ENCODE measurements around the gene LCP1. TPM values are rescaled to one million over a fixed set of nuclear protein-coding genes. Genes with fewer than 3 reads are reported as not detected.

The LCP1 gene, protein sequence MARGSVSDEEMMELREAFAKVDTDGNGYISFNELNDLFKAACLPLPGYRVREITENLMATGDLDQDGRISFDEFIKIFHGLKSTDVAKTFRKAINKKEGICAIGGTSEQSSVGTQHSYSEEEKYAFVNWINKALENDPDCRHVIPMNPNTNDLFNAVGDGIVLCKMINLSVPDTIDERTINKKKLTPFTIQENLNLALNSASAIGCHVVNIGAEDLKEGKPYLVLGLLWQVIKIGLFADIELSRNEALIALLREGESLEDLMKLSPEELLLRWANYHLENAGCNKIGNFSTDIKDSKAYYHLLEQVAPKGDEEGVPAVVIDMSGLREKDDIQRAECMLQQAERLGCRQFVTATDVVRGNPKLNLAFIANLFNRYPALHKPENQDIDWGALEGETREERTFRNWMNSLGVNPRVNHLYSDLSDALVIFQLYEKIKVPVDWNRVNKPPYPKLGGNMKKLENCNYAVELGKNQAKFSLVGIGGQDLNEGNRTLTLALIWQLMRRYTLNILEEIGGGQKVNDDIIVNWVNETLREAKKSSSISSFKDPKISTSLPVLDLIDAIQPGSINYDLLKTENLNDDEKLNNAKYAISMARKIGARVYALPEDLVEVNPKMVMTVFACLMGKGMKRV
- 0.33 TPM in 1 of 2 replicates, not detected in the other for total RNA-seq

DNA sequence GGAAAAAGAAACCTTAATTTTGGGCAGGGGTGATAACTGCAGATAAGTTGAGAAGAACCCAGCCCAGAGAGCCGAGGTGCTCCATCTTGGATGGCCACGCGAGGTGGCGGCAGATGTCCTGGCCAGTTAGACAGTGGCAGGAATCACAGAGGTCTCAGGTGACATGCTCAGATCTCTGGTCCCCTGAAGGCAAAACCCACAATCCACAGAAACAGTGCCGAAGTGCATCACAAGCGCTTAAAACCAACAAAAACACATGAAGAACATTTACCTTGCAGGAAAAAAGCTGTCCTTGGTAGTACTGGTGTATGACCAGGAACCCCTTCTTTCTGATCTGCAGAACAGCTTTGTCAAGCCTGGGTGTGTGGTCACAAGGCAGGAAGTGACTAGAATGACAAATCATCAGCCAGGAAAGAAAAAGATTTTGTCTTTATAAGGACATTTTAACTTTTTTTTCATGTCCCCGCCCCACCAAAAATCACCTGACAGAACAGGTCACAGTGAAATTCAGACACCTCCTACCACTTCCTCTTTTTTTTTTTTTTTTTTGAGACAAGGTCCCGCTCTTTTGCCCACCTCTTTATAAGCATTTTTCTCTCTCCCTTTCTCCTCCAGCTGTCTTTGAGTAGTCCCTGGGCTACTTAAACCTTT is at the start of gene LCP1:
Gene LCP1, minus strand, starts transcription at position 338 of the 651 bp plus-strand sequence. CDS start 22,515 bp downstream, outside the sequence.

DNA sequence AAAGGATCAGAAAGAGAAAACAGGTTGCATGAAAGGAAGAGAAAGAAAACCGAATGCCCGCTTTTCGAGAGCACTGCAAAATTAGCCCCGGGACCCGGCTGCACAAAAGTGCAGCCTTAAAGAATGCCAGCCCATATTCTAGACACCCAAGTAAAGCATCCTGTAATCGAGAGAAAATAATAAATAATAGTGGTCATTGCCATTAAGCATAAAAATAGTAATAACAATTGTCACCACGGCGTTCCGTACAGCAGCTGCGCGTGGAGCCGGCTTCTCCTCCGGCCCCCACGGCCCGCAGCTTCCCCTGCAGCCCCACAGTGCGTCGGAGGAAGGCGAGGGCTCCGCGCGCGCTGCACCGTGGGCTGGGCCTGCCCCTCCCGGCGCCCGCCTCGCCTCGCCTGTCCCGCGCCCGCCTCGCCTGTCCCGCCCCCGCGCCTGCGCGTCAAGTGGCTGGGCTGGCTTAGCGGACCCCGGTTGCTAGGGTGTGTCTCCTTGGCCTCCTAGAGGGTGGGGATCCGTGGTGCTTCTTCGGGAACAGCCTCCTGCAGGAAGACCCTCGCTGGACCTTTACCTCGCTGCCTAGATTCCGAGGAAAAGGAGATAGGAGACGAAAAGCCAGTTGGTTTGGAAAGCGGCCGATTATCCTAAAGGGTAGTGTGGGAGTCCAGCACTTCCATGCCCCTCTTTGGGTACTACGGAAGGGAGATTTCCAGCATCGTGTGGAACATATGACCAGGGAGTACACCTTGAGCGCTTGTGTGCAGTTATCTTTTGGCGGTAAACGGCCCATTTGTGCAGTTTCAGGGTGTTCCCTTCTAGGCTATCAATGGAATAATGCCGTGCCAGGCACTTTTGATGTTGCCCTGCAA is 29.7 kb upstream of the LCP1 start, which contains the start of gene LRRC63:
Gene LRRC63, plus strand, starts transcription at position 446 of the 869 bp plus-strand sequence. CDS start 1,107 bp downstream, outside the sequence.

DNA sequence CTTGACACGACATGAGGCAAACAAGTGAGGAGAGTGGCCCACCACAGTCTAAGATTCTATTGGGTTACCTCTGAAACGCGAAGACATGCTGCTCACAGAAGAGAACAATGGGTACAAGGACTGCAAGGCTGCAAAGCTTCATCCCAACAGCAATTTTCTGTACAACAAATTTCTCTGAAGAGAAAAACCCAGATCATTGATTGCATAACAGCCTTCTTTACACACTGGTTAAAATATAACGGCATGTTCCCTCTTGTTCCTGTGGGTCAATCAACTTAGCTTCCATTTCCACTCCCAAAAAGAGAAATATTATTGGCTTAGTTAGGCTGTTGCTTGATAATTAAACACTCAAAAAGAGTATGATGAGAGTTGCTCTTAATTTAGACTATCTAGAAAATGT is 77.1 kb downstream of the LCP1 start, which contains the start of gene CPB2:
Gene CPB2, minus strand, starts transcription at position 166 of the 400 bp plus-strand sequence. Its CDS starts 24 bp downstream, at position 142.

Other genes with a start within 250 kb of the LCP1 start
- gene ZC3H13, start 129.4 kb downstream of the LCP1 start, total RNA-seq, result 17.4 and 28.4 TPM in 2 replicates
- not detected in 2 replicates for gene CPB2, start 77.1 kb downstream of the LCP1 start, total RNA-seq
- 0.17 and 0.29 TPM in 2 replicates for gene LRRC63, start 29.8 kb upstream of the LCP1 start, total RNA-seq
- gene RUBCNL, start 205.1 kb upstream of the LCP1 start, total RNA-seq, result 11.2 and 17.0 TPM in 2 replicates